HEK293T (cell line): ENCODE measurements around the gene PLA2G4C.

Experiments
- ARNT ChIP-seq: fragments of 450-650 bp; IDR thresholded peaks from 2 replicates; pipeline ENCODE4 v1.6.1; 2017; ENCODE audit warnings: mild to moderate bottlenecking
- BHLHE40 ChIP-seq: fragments of 450-650 bp; IDR thresholded peaks from 2 replicates; pipeline ENCODE4 v1.6.1; 2016; ENCODE audit warnings: mild to moderate bottlenecking, moderate library complexity, borderline replicate concordance
- ELF4 ChIP-seq: fragments of 450-650 bp; IDR thresholded peaks from 2 replicates; pipeline ENCODE4 v1.6.1; 2017; ENCODE audit warnings: antibody characterized with exemption
- FOXA1 ChIP-seq: fragments of 450-650 bp; IDR thresholded peaks from 2 replicates; pipeline ENCODE4 v1.6.1; 2016; ENCODE audit warnings: mild to moderate bottlenecking
- FOXK2 ChIP-seq: fragments of 450-650 bp; IDR thresholded peaks from 2 replicates; pipeline ENCODE4 v1.6.1; 2016; ENCODE audit warnings: mild to moderate bottlenecking
- NFRKB ChIP-seq: fragments of 450-650 bp; IDR thresholded peaks from 2 replicates; pipeline ENCODE4 v1.6.1; 2016; ENCODE audit warnings: mild to moderate bottlenecking, moderate library complexity
- SP1 ChIP-seq: fragments of 450-650 bp; IDR thresholded peaks from 2 replicates; pipeline ENCODE4 v1.6.1; 2017
- SUZ12 ChIP-seq: fragments of 450-650 bp; IDR thresholded peaks from 2 replicates; pipeline ENCODE4 v1.6.1; 2016; ENCODE audit warnings: mild to moderate bottlenecking
- TARDBP ChIP-seq: fragments of 450-650 bp; IDR thresholded peaks from 2 replicates; pipeline ENCODE4 v1.6.1; 2016
- ZNF384 ChIP-seq: fragments of 450-650 bp; IDR thresholded peaks from 2 replicates; pipeline ENCODE4 v1.6.1; 2016

- TF ChIP-seq SP1: no peak
- no peak for TF ChIP-seq ELF4
- TF ChIP-seq ZNF384: no peak
- no peak for TF ChIP-seq FOXK2
- no peak for TF ChIP-seq TARDBP
- no peak for TF ChIP-seq NFRKB
- TF ChIP-seq BHLHE40: no peak
- TF ChIP-seq FOXA1: no peak
- TF ChIP-seq SUZ12: no peak
- TF ChIP-seq ARNT: no peak
Observed at GRCh38 chr19:48158210-48158790, 47.7 kb upstream of the PLA2G4C start.
